Activated CD4-positive, alpha-beta memory T cell treated with anti-CD3 and anti-CD28 coated beads, Interleukin-2, amount 10 ng/mL, durations not matched to agents 7 days and 5 days (primary cell): Measurements from ENCODE around the gene LCORL. TPM values are rescaled to one million over a fixed set of nuclear protein-coding genes. Genes with fewer than 3 reads are reported as not detected.
"Not testable (repeated sequence)": the region's sequence is repeated elsewhere in the genome, so short reads cannot be mapped to it uniquely, and the experiment has no call there.

Source experiments
- CTCF ChIA-PET: fragments of 350-600 bp; sonication (Branson Sonifier 250); formaldehyde crosslinking; loops from one replicate; lab custom pipeline; 2021; ENCODE audit warnings: antibody characterized with exemption, inconsistent platforms; lab: Charles Lee
- POLR2A ChIA-PET: fragments of 350-600 bp; sonication (Branson Sonifier 250); formaldehyde crosslinking; loops from one replicate; lab custom pipeline; 2021; ENCODE audit warnings: antibody characterized with exemption; lab: Charles Lee
- DNase-seq: peaks from one replicate; pipeline ENCODE4 v3.0.0-alpha.2; 2020
- H3K27ac Mint-ChIP-seq: one replicate; pipeline ENCODE4 v1.8.0; 2021; ENCODE audit warnings: mild to moderate bottlenecking, mixed read lengths
- H3K27me3 Mint-ChIP-seq: one replicate; pipeline ENCODE4 v1.8.0; 2021; ENCODE audit warnings: mixed read lengths
- H3K36me3 Mint-ChIP-seq: one replicate; pipeline ENCODE4 v1.8.0; 2021; ENCODE audit warnings: low read depth, mixed read lengths
- H3K4me1 Mint-ChIP-seq: one replicate; pipeline ENCODE4 v1.8.0; 2021; ENCODE audit warnings: mixed read lengths
- H3K4me3 Mint-ChIP-seq: one replicate; pipeline ENCODE4 v1.8.0; 2021; ENCODE audit warnings: mild to moderate bottlenecking, mixed read lengths
- H3K9me3 Mint-ChIP-seq: one replicate; pipeline ENCODE4 v1.8.0; 2021; ENCODE audit warnings: mixed read lengths
- total RNA-seq, 2 experiments: library from RNA; stranded (reverse); gene quantifications; one replicate each; pipeline ENCODE4 v1.2.3, GENCODE V29; 2021

The LCORL gene
- total RNA-seq, 2 experiments from 2014 or later, result 15.7 to 17.3 TPM

GRCh38 chr4:17854036-17854435 lies 167.5 kb downstream of the LCORL start:
- H3K36me3 Mint-ChIP-seq, result no peaks in the 10 kb centered on the region
- no peak for DNase-seq
- ChIA-PET CTCF (interaction anchor here (0.7 kb wide), 1 partner anchor 10 kb away, joined by 3 read pairs; no protein-coding TSS in a partner anchor), POLR2A (no interaction called here)
- H3K9me3 Mint-ChIP-seq, result no peaks in the 10 kb centered on the region
- H3K27ac Mint-ChIP-seq, result no peak overlapping the region
- H3K4me1 Mint-ChIP-seq, result no peaks in the 10 kb centered on the region
- no peak overlapping the region for H3K4me3 Mint-ChIP-seq
- no peaks in the 10 kb centered on the region for H3K27me3 Mint-ChIP-seq

GRCh38 chr4:17851959-17852358 lies 169.6 kb downstream of the LCORL start:
- H3K27ac Mint-ChIP-seq, result no peak overlapping the region
- no peaks in the 10 kb centered on the region for H3K4me1 Mint-ChIP-seq
- H3K9me3 Mint-ChIP-seq, result no peaks in the 10 kb centered on the region
- H3K4me3 Mint-ChIP-seq, result no peak overlapping the region
- POLR2A ChIA-PET, result interaction anchor here (0.9 to 1.2 kb wide), 2 partner anchors 35 to 42 kb away, joined by 3 read pairs; partner anchors contain the start of gene DCAF16
- no peak for DNase-seq
- no peaks in the 10 kb centered on the region for H3K27me3 Mint-ChIP-seq
- CTCF ChIA-PET, result no interaction called here
- H3K36me3 Mint-ChIP-seq, result peaks cover 16% of the 10 kb centered on the region

GRCh38 chr4:17850295-17850694 lies 171.3 kb downstream of the LCORL start:
- DNase-seq, H3K4me1 Mint-ChIP-seq, H3K9me3 Mint-ChIP-seq, POLR2A ChIA-PET, CTCF ChIA-PET, H3K4me3 Mint-ChIP-seq, H3K27ac Mint-ChIP-seq, H3K27me3 Mint-ChIP-seq: not testable (repeated sequence)
- peaks cover 30% of the 10 kb centered on the region for H3K36me3 Mint-ChIP-seq

- no peaks in the 10 kb centered on the region for H3K27me3 Mint-ChIP-seq
- H3K27ac Mint-ChIP-seq, result no peak overlapping the region
- H3K4me1 Mint-ChIP-seq, result no peaks in the 10 kb centered on the region
- no peak overlapping the region for H3K4me3 Mint-ChIP-seq
- POLR2A ChIA-PET, result interaction anchor here (1.2 kb wide), 1 partner anchor 36 kb away, joined by 3 read pairs; the partner anchor contains the start of genes DCAF16 and NCAPG
- CTCF ChIA-PET, result interaction anchor here (1.5 kb wide), 1 partner anchor 297 kb away, joined by 5 read pairs; no protein-coding TSS in a partner anchor
- no peak for DNase-seq
- H3K9me3 Mint-ChIP-seq, result no peaks in the 10 kb centered on the region
- H3K36me3 Mint-ChIP-seq, result peaks cover 65% of the 10 kb centered on the region
Measured at GRCh38 chr4:17846266-17846665, 175.3 kb downstream of the LCORL start.

GRCh38 chr4:17823871-17824669 lies 197.5 kb downstream of the LCORL start:
- POLR2A ChIA-PET, result no interaction called here
- CTCF ChIA-PET, result no interaction called here
- Mint-ChIP-seq H3K4me1 (peaks cover 32% of the 10 kb centered on the region), H3K27me3 (no peaks in the 10 kb centered on the region), H3K36me3 (peaks cover 66% of the 10 kb centered on the region), H3K27ac (no peak overlapping the region), H3K4me3 (no peak overlapping the region), H3K9me3 (no peaks in the 10 kb centered on the region)
- DNase-seq, result no peak

- CTCF ChIA-PET, result interaction anchor here (0.5 to 3.4 kb wide), 27 partner anchors 9 to 778 kb away, joined by 3 to 31 read pairs (median 3); no protein-coding TSS in a partner anchor
- H3K27ac Mint-ChIP-seq, result peak overlapping the region; percentile 74
- no peaks in the 10 kb centered on the region for H3K27me3 Mint-ChIP-seq
- POLR2A ChIA-PET, result interaction anchor here (0.7 to 2.7 kb wide), 10 partner anchors 8 to 776 kb away, joined by 3 to 11 read pairs (median 4); partner anchors contain the start of genes LAP3 and MED28
- no peak overlapping the region for H3K4me3 Mint-ChIP-seq
- peaks cover 72% of the 10 kb centered on the region for H3K36me3 Mint-ChIP-seq
- DNase-seq, result no peak
- H3K9me3 Mint-ChIP-seq, result no peaks in the 10 kb centered on the region
- peaks cover 55% of the 10 kb centered on the region for H3K4me1 Mint-ChIP-seq
Measured at GRCh38 chr4:17817027-17817426, 204.5 kb downstream of the LCORL start.

- H3K4me1 Mint-ChIP-seq, result peaks cover 53% of the 10 kb centered on the region
- H3K27ac Mint-ChIP-seq, result peak overlapping the region; percentile 1
- no peak overlapping the region for H3K4me3 Mint-ChIP-seq
- POLR2A ChIA-PET, result interaction anchor here (1.3 to 2.7 kb wide), 4 partner anchors 11 to 777 kb away, joined by 3 to 11 read pairs (median 7); partner anchors contain the start of genes LAP3 and MED28
- H3K27me3 Mint-ChIP-seq, result no peaks in the 10 kb centered on the region
- H3K36me3 Mint-ChIP-seq, result peaks cover 75% of the 10 kb centered on the region
- no peaks in the 10 kb centered on the region for H3K9me3 Mint-ChIP-seq
- CTCF ChIA-PET, result interaction anchor here (0.5 to 3.4 kb wide), 12 partner anchors 9 to 779 kb away, joined by 3 to 31 read pairs (median 8); no protein-coding TSS in a partner anchor
- DNase-seq, result no peak
Measured at GRCh38 chr4:17816142-17816541, 205.4 kb downstream of the LCORL start.

GRCh38 chr4:17814140-17814539 lies 207.4 kb downstream of the LCORL start:
- POLR2A ChIA-PET, result no interaction called here
- Mint-ChIP-seq H3K4me3 (no peak overlapping the region), H3K4me1 (peaks cover 49% of the 10 kb centered on the region), H3K36me3 (peaks cover 77% of the 10 kb centered on the region), H3K27ac (peak overlapping the region; percentile 64), H3K9me3 (no peaks in the 10 kb centered on the region), H3K27me3 (no peaks in the 10 kb centered on the region)
- CTCF ChIA-PET, result no interaction called here
- DNase-seq, result no peak

GRCh38 chr4:17812801-17813200 lies 208.8 kb downstream of the LCORL start:
- H3K4me3 Mint-ChIP-seq, result peak overlapping the region; percentile 91
- CTCF ChIA-PET, result no interaction called here
- POLR2A ChIA-PET, result interaction anchor here (1.3 to 6.2 kb wide), 3 partner anchors 15 to 198 kb away, joined by 3 to 64 read pairs (median 3); partner anchors contain the start of gene MED28

GRCh38 chr4:17812125-17812524 lies 209.4 kb downstream of the LCORL start:
- DNase-seq, result no peak
- ChIA-PET POLR2A (interaction anchor here (1.3 to 6.2 kb wide), 5 partner anchors 14 to 263 kb away, joined by 3 to 76 read pairs (median 14); partner anchors contain the start of genes LAP3 and MED28), CTCF (no interaction called here)
- Mint-ChIP-seq H3K27me3 (no peaks in the 10 kb centered on the region), H3K9me3 (no peaks in the 10 kb centered on the region), H3K36me3 (peaks cover 80% of the 10 kb centered on the region), H3K4me3 (peak overlapping the region; percentile 91), H3K27ac (peak overlapping the region; percentile 96), H3K4me1 (peaks cover 55% of the 10 kb centered on the region)

More at GRCh38 chr4:17812801-17813200, 208.8 kb downstream of the LCORL start:
- peaks cover 55% of the 10 kb centered on the region for H3K4me1 Mint-ChIP-seq
- peak overlapping the region; percentile 59 for H3K27ac Mint-ChIP-seq
- H3K9me3 Mint-ChIP-seq, result no peaks in the 10 kb centered on the region
- H3K27me3 Mint-ChIP-seq, result no peaks in the 10 kb centered on the region
- peaks cover 80% of the 10 kb centered on the region for H3K36me3 Mint-ChIP-seq
- DNase-seq, result no peak

GRCh38 chr4:17811078-17811603 lies 210.4 kb downstream of the LCORL start:
- H3K4me1 Mint-ChIP-seq, result peaks cover 55% of the 10 kb centered on the region
- POLR2A ChIA-PET, result interaction anchor here (0.8 to 6.2 kb wide), 17 partner anchors 9 to 299 kb away, joined by 3 to 76 read pairs (median 6); partner anchors contain the start of genes LAP3, LCORL, MED28 and QDPR
- H3K27ac Mint-ChIP-seq, result peak overlapping the region; percentile 96
- H3K9me3 Mint-ChIP-seq, result no peaks in the 10 kb centered on the region
- H3K4me3 Mint-ChIP-seq, result peak overlapping the region; percentile 91
- no peaks in the 10 kb centered on the region for H3K27me3 Mint-ChIP-seq
- DNase-seq, result peak; percentile 51
- H3K36me3 Mint-ChIP-seq, result peaks cover 76% of the 10 kb centered on the region
- CTCF ChIA-PET, result interaction anchor here (1.4 to 4.2 kb wide), 5 partner anchors 12 to 263 kb away, joined by 7 to 44 read pairs (median 9); partner anchors contain the start of genes LAP3 and MED28

GRCh38 chr4:17810260-17811077 lies 211.1 kb downstream of the LCORL start, which contains the start of the genes DCAF16 and NCAPG:
TSS of gene DCAF16 (minus strand) at chr4:17810757. CDS start at chr4:17804141, 6,616 bp downstream.
TSS of gene NCAPG (plus strand) at chr4:17810979. CDS start at chr4:17811078, 99 bp downstream.
- Mint-ChIP-seq H3K9me3 (no peaks in the 10 kb centered on the region), H3K27me3 (no peaks in the 10 kb centered on the region)

More at GRCh38 chr4:17810260-17811077, 211.1 kb downstream of the LCORL start, which contains the start of the genes DCAF16 and NCAPG:
- Mint-ChIP-seq H3K4me1 (peaks cover 57% of the 10 kb centered on the region), H3K36me3 (peaks cover 72% of the 10 kb centered on the region), H3K27ac (peak within 1 kb of the TSS; percentile 96), H3K4me3 (peak within 1 kb of the TSS; percentile 91)
- DNase-seq, result peak; percentile 99
- ChIA-PET CTCF (interaction anchor here (1.4 to 4.2 kb wide), 6 partner anchors 12 to 262 kb away, joined by 4 to 44 read pairs (median 8); partner anchors contain the start of genes LAP3 and MED28), POLR2A (interaction anchor here (0.6 to 6.2 kb wide), 26 partner anchors 10 to 298 kb away, joined by 3 to 76 read pairs (median 4); partner anchors contain the start of genes LAP3, LCORL, MED28 and QDPR)
